ENCODE data around the gene PRR7.

The PRR7 gene

DNA sequence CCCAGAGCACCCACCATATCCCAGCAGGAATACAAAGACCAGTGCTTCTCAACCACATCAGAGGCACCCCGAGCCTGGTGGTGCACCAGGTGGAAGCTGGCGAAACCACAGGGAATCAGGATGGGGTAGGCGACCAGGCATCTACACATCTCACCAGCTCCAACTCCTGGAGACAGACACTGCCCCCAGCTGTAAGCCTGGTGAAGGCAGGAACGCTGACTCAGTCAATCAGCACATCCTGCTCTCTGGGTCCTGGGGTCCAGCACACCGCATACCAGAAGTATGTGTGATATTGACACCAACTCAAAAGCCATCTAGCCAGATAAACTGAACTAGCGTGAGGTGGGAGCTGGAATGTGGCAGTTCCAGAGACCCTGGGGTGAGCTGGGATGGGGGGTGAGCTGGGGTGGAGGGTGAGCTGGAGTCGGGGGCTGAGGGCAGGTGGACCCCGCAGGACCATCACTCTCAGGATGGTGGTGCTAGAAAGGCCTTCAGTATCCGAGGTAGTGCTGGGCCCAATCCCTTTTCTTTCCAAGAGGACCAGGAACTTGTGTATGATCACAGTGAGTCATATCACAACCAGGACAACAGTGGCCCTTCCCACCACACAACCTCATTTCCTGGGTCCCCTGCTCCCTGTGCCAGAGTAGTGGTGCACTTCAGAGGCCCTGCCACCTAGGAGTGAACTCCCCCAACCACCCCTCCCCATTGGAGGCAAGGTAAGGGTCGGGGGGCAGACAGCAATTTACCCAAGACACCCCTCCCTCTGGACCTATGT lies 24.3 kb downstream of the PRR7 start:
- no peaks in the 10 kb centered on the region for H3K9me3 Mint-ChIP-seq
- no peak overlapping the region for H3K27ac Mint-ChIP-seq
- peaks cover 3% of the 10 kb centered on the region for H3K36me3 Mint-ChIP-seq (ENCODE audit: low read depth)
- H3K27me3 Mint-ChIP-seq (ENCODE audit: low read depth), result peaks cover 9% of the 10 kb centered on the region
- H3K4me3 Mint-ChIP-seq, result no peak overlapping the region
- DNase-seq (ENCODE audit: low spot score), result no peak
- peaks cover 22% of the 10 kb centered on the region for H3K4me1 Mint-ChIP-seq (ENCODE audit: low read depth)

- Mint-ChIP-seq H3K9me3 (no peaks in the 10 kb centered on the region), H3K4me1 (ENCODE audit: low read depth) (peaks cover 26% of the 10 kb centered on the region)
- DNase-seq (ENCODE audit: low spot score), result no peak
Observed at GRCh38 chr5:177471610-177472356, 25.2 kb downstream of the PRR7 start.

DNA sequence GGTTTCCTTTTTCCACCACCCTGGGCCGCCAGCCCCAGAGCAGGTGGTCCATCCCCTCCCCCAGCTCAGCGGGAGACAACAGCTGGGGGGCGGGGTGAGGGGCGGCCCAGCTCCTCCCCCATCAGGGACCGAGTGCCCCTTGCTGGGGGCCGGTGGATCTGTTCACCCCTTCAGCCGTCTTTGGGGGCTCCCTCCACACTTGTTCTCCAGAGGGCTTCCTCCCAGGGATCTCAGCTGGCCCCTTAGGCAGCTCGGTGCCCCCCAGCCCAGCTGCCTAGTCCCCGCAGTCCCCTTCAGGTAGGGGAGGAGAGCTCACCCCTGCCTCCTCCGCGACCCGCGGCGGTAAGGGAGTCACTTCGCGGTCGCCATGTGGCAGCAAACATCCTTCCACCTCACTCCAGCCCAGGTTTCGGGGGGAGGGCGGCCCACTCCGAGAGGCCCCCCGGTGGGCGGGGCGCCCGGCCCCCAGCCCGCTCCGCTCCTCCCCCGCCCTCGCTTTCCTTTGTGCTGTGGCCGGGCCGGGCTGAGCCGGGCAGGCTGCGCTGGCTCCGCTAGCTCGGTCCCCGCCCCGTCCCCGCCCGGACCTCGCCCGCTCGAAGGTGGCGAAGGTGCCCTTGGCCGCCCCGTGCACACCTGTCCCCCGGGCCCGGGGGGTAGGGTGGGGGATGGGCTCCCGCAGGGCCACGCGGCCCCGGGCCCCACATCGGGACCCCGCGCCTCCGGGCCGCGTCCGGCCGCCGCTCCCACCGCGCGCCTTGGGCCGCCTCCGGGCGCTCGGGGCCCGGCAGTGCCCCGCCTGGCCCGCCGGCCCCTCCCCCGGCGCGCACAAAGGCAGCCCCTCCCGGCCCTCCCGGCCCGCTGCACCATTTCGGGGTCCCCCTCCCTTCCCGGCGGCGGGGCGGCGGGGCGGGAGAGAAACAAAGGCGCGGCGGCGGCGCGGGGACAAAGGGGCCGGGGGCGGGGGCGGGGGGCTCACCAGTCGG lies 26.1 kb downstream of the PRR7 start:
- Mint-ChIP-seq H3K27me3 (ENCODE audit: low read depth) (peaks cover 9% of the 10 kb centered on the region), H3K36me3 (ENCODE audit: low read depth) (peaks cover 3% of the 10 kb centered on the region), H3K9me3 (no peaks in the 10 kb centered on the region), H3K4me3 (peak overlapping the region; percentile 49), H3K27ac (no peak overlapping the region), H3K4me1 (ENCODE audit: low read depth) (peaks cover 26% of the 10 kb centered on the region)
- DNase-seq (ENCODE audit: low spot score), result peak; percentile 60

More at GRCh38 chr5:177471610-177472356, 25.2 kb downstream of the PRR7 start:
- H3K36me3 Mint-ChIP-seq (ENCODE audit: low read depth), result peaks cover 3% of the 10 kb centered on the region
- peak overlapping the region; percentile 49 for H3K4me3 Mint-ChIP-seq
- H3K27me3 Mint-ChIP-seq (ENCODE audit: low read depth), result peaks cover 9% of the 10 kb centered on the region
- H3K27ac Mint-ChIP-seq, result no peak overlapping the region

DNA sequence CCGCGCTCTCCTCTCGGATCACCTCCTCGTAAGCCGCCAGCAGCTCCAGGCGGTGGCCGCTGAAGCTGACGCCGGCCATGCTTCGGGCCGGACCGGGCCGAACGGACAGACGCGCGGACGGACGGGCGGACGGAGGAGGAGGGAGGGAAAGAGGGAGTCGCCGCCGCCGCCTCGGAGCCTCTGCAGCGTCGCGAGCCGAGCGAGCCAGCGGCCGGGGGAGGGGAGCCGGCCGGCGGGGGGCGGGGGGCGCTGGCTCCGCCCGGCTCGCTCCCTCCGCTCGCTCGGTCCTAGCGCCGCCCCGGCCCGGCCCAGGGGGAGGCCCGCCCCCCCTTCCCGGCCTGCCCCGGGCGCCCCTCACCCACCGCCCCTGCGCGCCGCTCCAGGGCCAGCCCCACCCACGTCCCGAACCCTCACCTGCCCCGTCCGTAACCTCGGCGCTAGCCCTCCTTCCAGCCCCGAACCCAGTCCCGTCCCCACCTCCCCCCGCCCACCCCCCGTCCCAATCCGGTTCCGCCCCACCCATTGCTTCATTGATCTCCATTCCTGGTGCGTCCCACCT lies 26.9 kb downstream of the PRR7 start, which contains the start of gene DBN1:
Gene DBN1, minus strand, starts transcription at position 192 of the 559 bp plus-strand sequence. Its CDS starts 113 bp downstream, at position 79.
- Mint-ChIP-seq H3K27ac (peak within 1 kb of the TSS; percentile 62), H3K4me3 (peak within 1 kb of the TSS; percentile 83), H3K36me3 (ENCODE audit: low read depth) (peaks cover 3% of the 10 kb centered on the region), H3K27me3 (ENCODE audit: low read depth) (peaks cover 9% of the 10 kb centered on the region), H3K9me3 (no peaks in the 10 kb centered on the region), H3K4me1 (ENCODE audit: low read depth) (peaks cover 26% of the 10 kb centered on the region)
- no peak for DNase-seq (ENCODE audit: low spot score)

GRCh38 chr5:177474002-177474476 lies 27.4 kb downstream of the PRR7 start:
- Mint-ChIP-seq H3K36me3 (ENCODE audit: low read depth) (peaks cover 3% of the 10 kb centered on the region), H3K4me3 (peak overlapping the region; percentile 83), H3K27ac (peak overlapping the region; percentile 62), H3K4me1 (ENCODE audit: low read depth) (peaks cover 31% of the 10 kb centered on the region), H3K27me3 (ENCODE audit: low read depth) (peaks cover 9% of the 10 kb centered on the region), H3K9me3 (no peaks in the 10 kb centered on the region)
- no peak for DNase-seq (ENCODE audit: low spot score)

GRCh38 chr5:177474846-177475562 lies 28.4 kb downstream of the PRR7 start:
- peak overlapping the region; percentile 26 for H3K27ac Mint-ChIP-seq
- H3K36me3 Mint-ChIP-seq (ENCODE audit: low read depth), result peaks cover 3% of the 10 kb centered on the region
- peaks cover 9% of the 10 kb centered on the region for H3K27me3 Mint-ChIP-seq (ENCODE audit: low read depth)
- no peak for DNase-seq (ENCODE audit: low spot score)
- H3K4me1 Mint-ChIP-seq (ENCODE audit: low read depth), result peaks cover 40% of the 10 kb centered on the region
- peak overlapping the region; percentile 83 for H3K4me3 Mint-ChIP-seq
- no peaks in the 10 kb centered on the region for H3K9me3 Mint-ChIP-seq

GRCh38 chr5:177475563-177476427 lies 29.2 kb downstream of the PRR7 start:
- peaks cover 3% of the 10 kb centered on the region for H3K36me3 Mint-ChIP-seq (ENCODE audit: low read depth)
- H3K27me3 Mint-ChIP-seq (ENCODE audit: low read depth), result peaks cover 9% of the 10 kb centered on the region
- H3K9me3 Mint-ChIP-seq, result no peaks in the 10 kb centered on the region
- peak overlapping the region; percentile 11 for H3K4me3 Mint-ChIP-seq
- H3K4me1 Mint-ChIP-seq (ENCODE audit: low read depth), result peaks cover 42% of the 10 kb centered on the region
- H3K27ac Mint-ChIP-seq, result peak overlapping the region; percentile 52
- DNase-seq (ENCODE audit: low spot score), result no peak

DNA sequence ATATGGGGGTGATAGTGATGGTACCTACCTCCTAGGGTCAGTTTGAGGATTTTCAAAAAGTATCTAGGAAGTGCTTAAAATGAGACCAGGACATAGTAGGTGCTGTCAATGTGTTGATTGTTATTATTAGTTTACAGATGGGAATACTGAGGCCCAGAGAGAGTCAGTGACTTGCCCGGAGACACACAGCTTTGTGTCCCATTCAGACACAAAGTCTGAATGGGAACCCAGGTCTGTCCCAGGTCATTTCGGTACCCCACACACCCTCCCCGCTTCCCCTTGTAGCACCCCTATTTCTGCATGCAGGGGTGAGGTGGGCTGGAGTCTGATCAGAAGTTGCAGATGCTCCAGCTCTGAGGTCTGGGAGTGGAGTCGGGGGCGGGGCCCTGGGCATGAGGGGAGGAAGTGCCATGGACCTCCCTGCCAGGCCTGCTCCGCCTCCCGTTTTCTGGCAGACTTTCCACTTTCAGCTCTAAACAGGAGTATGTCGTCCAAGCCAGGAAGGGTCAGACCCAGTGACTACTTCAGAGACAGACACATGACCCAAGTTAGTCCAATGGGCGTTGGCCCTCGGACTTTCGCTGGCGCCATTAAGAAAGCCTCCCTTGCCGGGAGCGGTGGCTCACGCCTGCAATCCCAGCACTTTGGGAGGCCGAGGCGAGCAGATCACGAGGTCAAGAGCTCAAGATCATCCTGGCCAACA lies 30.1 kb downstream of the PRR7 start:
- Mint-ChIP-seq H3K9me3 (no peaks in the 10 kb centered on the region), H3K27ac (no peak overlapping the region), H3K27me3 (ENCODE audit: low read depth) (peaks cover 9% of the 10 kb centered on the region), H3K4me1 (ENCODE audit: low read depth) (peaks cover 39% of the 10 kb centered on the region), H3K4me3 (no peak overlapping the region), H3K36me3 (ENCODE audit: low read depth) (peaks cover 3% of the 10 kb centered on the region)
- no peak for DNase-seq (ENCODE audit: low spot score)

DNA sequence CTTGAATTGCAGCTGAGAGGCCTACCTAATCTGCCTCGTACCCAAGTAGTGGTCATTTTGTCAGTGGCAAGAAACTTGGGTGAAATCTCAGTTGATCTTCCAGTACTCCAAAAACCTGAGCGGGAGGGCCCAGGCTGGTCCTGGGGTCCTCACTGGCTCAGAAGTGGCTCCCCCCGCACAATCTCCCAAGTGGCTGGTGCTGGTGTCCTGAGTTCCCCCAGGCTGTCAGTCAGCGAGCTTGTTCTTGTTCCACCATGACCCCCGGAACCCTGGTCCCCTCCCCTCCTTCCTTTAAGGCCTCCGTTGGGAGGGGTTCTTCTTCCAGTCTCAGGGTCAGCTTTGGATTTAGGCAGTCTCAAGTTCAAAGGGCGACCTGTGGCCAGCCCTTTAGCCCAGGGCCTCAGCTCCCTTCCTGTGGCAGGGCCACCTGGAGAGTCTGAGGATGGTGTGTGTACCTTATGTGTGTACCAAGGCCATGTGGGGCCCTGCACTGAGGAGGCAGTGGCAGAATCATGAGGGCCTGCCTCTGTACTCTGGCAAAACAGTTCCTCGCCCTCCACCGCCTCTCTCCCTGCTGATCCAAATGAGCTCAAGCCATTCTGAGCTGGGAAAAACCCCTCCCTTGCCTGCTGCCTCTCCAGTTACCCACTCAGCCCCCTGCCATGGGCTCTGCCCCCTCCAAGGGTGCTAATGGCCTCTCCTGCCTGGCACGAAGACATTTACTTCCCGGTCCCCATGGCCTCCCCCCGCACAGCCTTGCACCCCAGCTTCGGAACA lies 31.3 kb downstream of the PRR7 start:
- Mint-ChIP-seq H3K4me1 (ENCODE audit: low read depth) (peaks cover 38% of the 10 kb centered on the region), H3K4me3 (no peak overlapping the region), H3K9me3 (no peaks in the 10 kb centered on the region), H3K36me3 (ENCODE audit: low read depth) (peaks cover 7% of the 10 kb centered on the region), H3K27me3 (ENCODE audit: low read depth) (peaks cover 9% of the 10 kb centered on the region), H3K27ac (no peak overlapping the region)
- no peak for DNase-seq (ENCODE audit: low spot score)

DNA sequence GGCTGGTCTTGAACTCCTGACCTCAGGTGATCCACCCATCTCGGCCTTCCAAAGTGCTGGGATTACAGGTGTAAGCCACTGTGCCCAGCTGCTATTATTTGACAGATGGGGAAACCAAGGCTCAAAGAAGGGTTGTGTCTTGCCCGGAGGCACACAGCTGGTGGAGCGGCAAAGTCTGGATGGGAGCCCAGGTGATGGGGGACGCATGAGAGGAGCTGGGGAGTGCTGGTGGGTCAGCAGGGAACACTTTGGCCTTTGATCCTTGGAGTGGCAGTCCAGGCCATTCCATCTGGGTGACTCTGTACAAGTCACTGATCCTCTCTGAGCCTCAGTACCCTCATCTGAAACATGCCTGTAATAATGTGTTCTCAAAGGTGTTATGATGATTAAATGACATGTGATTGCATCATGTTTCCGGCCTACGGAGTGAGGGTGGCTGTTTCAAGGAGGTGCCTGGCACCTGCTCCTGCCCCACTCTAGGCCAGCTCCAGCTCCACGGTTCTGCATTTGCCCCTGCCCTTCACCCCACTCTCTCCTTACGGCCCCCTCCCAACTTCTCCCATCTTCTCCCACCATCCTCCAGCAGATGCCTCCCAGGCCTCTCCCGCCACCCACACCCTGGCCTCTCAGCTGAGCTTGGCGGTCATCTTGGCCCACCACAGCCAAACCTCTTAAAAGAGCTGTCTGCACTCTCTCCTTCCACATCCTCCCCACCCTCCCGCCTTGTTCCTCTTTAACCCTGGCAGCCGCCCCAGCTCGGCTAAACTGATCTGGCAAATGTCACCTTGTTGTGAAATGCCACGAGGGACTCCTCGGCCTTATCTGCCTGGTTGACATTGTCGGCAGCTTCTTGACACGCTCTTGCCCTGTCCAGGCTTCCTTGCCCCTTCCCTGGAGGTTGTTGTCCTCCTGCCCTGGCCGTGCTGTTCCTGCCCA lies 32.4 kb downstream of the PRR7 start:
- Mint-ChIP-seq H3K27me3 (ENCODE audit: low read depth) (peaks cover 7% of the 10 kb centered on the region), H3K4me3 (peak overlapping the region; percentile 1), H3K9me3 (no peaks in the 10 kb centered on the region), H3K4me1 (ENCODE audit: low read depth) (peaks cover 36% of the 10 kb centered on the region), H3K27ac (peak overlapping the region; percentile 85), H3K36me3 (ENCODE audit: low read depth) (peaks cover 7% of the 10 kb centered on the region)
- DNase-seq (ENCODE audit: low spot score), result no peak

Data from T-helper 2 cell treated with Interferon-gamma antibody and Interleukin-4, amounts not matched to agents 5 μg/mL and 100 μg/mL, for 36 hours (primary cell).